GM21360 (cell line): ENCODE data around the gene TFIP11.

Source experiments
- ATAC-seq: cut with Tn5 transposase; IDR thresholded peaks from one replicate; pipeline ENCODE4 v1.9.1; 2021; ENCODE audit warnings: mild to moderate bottlenecking, moderate library complexity; ENCODE audit not compliant: unreplicated experiment

TFIP11 gene

DNA sequence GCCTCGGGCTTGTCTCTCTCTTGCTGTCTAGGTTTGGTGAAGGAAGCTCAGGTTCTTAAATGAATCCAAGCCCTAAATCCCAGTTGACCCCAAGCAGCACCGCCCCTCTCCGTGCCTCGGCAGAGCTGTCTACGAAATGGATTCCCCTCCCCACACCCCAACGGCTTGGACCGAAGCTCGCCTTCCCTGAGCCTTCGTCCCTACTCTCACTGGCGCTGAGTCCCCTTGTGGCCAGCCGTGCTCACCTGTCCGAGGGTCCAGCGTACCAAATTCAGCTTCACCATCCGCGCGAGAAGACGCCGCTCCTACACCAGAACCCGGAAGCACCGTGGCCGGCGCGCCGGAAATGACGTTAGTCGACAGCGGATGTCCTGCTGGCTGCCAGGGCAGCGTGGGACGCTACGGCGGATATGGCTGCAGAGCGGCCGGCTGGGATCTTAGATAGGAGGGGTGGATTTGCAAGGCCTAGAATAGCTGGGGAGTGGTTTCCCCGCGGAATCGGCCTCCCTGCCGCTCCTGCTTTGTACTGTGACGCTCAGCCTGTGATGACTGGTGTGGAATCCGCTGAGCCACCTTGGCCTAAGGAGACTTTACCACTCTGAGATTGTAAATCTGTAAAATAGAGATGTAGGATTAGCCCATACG, at the start of gene TFIP11:
Gene TFIP11, minus strand, starts transcription at position 325 of the 645 bp plus-strand sequence. CDS start 2,201 bp downstream, outside the sequence.
- ATAC-seq: peak; percentile 87

DNA sequence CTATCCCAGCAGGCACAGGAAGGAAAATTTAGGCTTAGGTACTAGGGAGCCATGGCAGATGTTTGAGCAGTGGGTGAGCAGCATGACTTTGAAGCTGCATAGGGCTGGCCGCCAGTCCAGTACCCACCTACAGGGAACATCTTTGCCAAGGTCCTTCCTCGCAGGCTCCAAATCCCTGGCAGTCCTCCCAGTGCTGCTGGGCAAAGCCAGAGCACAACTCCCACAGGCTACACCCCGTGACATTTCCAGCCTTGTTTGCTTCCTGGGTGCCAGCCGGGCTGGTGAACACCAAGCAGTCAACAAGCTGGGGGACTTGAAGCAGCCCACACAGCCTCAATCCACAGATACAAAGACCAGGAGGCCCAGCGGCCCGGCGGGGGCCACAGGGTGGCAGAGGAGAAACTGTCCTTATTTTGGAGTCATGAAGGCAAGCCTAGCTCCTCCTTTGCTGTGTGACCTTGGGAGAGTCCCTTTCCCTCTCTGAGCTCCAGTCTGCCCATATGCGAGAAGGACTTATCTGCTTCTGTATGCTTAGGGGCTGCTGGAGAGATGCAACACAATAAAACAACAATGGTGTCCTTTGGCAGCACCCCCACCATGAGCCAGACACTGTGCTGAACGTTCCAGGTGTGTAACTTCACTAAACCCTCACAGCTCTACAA, 49.6 kb upstream of the TFIP11 start:
- ATAC-seq: no peak

DNA sequence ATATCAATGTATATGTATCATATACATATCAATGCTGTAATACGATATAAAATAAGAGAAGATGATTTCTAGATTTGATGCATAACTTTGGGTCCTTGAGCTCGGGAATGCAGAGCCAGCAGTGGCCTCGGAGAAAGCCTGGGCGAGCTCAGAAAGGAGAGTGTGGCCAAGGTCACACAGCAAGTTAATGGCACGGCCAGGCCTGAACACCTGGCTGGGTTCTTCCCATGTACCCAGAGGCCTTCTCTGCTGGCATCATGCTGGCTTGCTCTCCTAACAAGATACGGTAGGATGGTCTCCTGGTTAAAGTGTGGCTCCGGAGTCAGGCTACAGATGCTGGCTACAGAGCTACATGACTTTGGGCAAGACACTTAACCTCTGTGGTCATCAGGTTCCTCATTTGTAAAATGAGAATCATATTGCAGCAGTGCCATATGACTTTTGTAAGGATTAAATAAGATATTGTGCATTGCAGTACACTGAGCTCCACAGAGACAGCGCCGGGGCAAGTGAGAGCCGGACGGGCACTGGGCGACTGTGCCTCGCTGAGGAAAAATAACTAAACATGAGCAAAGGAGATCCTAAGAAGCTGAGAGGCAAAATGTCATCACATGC, 47.8 kb upstream of the TFIP11 start:
- ATAC-seq: no peak

DNA sequence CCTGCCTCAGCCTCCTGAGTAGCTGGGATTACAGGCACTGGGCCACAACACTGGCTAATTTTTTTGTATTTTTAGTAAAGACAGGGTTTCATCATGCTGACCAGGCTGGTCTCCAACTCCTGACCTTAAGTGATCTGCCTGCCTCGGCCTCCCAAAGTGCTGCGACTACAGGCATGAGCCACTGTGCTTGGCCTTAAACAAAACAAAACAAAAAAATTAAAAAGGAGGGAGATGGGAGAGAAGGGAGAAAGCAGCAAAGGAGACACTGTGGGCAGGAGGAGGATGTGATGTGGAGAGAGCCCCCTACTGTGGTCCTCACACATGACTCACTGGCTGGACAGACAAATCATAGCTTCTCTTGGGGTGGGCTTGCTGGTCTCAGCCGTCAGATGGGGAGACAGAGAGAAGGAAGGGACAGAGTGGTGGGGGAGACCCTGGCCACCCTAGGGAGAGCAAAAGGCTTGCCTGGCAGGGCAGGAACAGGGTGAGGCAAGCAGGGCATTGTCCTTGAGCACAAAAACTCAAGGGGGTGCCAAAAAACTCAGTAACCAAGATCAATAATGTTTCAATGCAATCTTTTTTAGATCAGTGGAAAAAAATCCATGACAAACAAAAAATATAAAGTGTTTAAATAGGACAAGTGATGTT, 46.1 kb upstream of the TFIP11 start:
- no peak for ATAC-seq

DNA sequence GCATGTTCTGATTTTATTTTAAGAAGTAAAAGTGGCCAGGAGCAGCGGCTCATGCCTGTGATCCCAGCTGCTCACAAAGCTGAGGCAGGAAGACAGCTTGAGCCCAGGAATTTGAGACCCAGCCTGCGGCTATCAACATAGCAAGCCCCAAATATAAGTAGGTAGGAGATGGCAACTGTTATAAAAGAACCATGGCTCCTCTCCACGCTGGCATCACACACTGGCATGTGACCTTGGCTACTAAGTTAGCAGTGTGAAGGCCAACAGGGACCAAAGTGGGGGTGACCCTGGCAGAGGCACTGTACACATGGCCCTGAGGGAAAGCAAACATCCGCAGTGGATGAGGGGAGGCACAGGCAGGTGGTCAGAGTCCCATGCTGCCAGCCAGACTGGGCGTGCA, 44.6 kb upstream of the TFIP11 start:
- ATAC-seq: no peak

DNA sequence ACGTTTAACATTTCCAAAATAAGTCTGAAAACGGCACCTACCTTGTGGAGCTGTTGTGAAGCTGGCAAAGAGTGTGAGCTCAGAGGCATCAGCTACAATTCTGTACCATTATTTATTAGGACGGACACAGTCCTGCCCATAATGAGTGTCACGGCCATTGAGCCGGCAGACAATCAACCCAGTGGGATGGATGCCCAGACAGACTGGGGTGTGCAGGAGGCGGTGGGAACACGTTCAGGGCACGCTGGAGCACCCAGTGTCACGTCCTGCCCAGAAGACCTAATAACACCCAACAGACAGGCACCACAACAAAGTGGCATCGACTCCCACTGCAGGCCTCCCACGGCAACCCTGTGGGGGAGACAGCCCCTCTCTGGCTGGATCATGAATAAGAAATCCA, 43.2 kb upstream of the TFIP11 start:
- no peak for ATAC-seq

DNA sequence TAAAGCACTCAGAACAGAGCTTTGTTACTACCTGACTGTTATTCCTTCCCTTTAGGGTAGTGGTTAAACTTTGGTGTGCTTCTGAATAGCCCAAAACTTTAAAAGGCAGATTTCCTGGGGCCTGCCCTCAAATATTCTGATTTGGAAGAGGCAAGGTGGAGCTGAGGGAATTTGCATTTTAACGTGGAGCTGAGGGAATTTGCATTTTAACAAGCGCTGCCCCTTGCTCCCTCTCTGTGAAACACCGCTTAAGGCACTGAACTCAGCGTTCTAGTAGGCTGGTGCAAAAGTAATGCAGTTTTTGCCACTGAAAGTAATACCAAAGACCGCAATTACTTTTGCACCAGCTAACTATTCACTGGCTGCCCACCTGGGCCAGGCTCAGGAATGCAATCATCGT, 42.7 kb upstream of the TFIP11 start:
- no peak for ATAC-seq

DNA sequence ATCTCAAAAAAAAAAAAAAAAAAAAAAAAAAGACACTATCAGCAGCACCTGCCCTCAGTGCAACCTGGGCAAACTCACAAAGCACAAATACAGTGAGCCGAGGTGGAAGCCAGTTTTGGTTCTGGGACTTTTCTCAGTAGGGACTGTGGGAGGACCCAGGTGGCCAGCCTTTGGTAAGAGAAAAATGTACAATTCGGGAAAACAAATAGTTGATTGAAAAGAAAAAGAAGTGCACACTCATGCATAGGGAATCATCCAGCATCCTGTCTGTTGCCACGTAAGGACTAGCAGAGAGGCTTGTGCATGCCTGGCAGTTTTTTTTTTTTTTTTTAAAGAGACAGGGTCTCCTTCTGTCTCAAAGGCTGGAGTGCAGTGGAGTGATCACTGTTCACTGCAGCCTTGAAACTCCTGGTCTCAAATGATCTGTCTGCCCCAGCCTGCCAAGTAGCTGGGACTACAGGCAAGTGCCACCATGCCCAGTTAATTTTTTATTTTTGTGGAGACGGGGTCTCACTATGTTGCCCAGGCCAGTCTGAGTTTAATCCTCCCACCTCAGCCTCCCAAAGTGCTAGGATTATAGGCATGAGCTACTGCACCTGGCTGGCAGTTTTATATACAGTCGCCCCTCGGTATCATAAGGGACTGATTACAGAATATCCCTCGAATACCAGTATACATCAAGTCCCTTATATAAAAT, 40.9 kb upstream of the TFIP11 start:
- ATAC-seq: no peak

DNA sequence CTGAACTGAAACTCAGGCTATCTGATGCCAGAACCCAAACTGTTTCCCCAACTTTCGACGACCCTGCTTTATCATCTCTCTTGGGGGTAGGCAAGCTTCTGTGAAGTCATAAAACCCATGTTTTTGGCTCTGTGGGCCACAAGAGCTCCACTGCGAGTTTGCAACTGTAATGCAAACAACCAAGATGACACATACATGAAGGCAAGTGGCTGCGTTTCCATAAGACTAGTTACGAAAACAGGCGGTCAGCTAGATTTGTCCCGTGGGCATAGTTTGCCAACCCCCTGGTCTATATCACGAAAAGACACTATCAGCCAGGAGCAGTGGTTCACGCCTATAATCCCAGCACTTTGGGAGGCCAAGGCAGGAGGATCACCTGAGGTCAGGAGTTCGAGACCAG, 40.2 kb upstream of the TFIP11 start:
- ATAC-seq: no peak

DNA sequence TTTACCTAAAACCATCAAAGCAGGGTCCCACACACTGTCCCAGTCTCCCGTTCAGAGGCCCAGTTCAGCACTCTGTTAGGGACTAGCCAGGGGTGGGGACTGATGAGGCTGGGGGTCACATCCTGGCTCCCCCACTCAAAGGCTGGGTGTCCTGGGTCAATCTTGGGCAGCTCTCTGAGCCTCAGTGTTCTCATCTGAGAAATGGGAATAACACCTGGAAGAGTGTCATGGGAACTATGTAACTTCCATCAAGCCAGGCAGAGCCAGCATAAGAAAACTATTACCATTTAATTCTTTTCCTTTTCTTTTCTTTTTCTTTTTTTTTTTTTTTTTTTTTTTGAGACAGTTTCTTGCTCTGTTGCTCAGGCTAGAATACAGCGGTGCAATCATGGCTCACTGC, 39.3 kb upstream of the TFIP11 start:
- no peak for ATAC-seq

DNA sequence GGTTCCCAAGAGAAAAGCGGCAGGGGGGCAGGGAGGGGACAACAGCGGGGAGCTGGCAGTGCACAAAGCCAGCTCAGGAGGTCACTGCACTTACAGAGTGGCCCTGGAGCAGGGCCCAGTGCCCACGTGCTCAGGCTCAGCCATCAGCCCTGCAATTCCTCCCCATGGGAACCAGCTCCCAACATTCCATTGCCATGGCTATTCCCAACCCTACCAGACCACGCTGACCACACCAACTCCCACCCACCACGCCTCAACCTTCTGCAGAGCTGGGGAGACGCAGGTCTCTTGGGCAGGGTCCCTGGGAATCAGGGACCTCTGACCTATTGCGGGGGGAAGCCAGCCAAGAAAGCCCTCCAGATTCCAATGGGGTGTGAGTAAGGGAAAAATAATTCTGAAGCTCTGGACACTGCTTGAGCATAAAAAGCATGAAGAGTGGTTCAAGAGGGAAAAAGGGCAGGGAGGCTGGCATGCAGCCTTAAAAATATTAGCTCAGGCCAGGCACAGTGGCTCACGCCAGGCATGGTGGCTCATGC, 38.3 kb upstream of the TFIP11 start:
- no peak for ATAC-seq

DNA sequence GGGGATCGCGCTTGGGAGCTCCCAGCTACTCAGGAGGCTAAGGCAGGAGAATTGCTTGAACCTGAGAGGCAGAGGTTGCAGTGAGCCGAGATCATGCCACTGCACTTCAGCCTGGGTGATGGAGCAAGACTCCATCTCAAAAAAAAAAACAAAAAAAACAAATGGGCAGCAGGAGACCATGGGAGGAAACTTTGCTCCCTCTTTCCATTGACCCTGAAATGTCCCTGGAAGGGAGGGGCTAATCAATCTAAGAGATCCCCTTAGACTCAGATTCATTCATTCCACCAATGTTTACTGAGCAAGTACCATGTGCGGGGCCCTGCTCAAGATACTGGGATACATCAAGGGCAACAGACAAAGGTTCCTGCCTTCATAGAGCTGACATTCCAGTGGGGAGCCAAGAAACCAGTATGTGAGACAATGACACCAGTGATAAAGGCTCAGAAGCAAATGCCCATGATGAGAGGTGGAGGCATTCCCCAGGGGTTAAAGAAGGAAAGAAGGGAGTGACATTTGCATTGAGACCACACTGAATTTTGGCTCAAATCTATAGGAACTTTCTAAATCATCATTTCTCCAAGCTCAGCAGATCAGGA, 37.7 kb upstream of the TFIP11 start:
- no peak for ATAC-seq

DNA sequence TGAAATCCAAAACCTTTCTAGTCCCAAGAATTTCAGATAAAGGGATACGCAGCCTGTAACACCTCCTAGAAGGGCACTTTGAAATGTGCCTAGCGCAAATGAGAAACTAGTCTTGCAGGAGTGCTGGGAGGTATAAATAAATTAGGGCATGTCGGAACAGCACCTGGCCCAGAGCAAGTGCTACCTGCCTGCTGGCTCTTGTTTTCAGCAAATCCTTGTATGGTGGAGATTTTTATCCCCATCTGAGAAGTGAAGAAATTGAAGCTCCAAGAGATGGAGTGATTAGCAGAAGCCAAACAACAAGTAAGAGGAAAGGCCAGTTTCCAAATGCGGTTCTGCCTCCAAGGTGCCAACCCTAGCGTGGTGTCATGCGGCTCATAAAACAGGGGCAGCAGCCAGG, 36.7 kb upstream of the TFIP11 start:
- ATAC-seq: no peak

DNA sequence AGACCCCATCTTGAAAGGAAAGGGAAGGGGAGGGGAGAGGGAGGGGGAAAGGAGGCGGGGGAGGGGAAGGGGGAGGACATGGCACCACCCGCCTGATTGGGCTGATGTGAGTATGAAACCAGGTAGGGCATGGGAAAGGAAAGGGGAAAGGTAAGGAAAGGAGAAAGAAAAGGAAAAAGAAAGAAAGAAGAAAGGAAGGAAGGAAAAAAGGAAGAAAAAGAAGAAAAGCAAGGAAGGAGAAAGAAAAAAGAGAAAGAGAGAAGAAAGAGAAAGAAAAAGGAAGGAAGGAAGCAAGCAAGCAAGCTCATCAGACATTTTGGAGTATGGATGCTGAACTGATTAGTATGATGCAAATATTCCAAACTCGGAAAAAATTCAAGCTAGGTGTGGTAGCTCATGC, 36.0 kb upstream of the TFIP11 start:
- no peak for ATAC-seq

DNA sequence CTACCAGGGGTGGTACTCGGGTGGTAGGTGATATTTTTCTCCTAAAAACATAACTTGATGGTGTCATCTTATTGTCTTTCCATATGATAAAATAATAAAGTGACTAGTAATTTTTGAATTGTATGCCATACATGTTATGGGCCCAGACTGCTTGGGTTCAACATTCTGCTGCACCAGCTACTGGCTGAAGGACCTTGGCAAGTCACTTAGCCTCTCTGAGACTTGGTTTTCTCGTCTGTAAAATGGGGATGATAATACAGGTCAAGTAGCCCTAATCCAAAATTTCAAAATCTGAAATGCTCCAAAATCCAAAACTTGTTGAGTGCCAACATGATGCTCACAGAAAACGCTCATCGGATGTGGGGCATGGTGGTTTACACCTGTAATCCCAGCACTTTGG, 35.6 kb upstream of the TFIP11 start:
- no peak for ATAC-seq

DNA sequence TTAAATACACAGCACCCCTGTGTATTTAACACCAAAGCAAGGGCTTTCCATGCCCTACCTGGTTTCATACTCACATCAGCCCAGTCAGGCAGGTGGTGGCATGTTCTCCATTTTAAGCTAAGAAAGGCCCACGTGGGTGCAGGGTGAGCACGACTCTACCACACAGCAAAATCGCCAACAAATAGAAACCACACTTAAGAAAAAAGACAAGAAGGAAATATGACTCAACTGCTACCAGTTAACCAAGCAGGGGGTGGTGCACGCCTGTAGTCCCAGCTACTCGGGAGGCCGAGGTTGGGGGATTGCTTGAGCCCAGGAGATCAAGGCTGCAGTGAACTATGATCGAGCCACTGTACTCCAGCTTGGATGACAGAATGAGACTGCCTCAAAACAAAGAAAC, 35.2 kb upstream of the TFIP11 start:
- no peak for ATAC-seq

DNA sequence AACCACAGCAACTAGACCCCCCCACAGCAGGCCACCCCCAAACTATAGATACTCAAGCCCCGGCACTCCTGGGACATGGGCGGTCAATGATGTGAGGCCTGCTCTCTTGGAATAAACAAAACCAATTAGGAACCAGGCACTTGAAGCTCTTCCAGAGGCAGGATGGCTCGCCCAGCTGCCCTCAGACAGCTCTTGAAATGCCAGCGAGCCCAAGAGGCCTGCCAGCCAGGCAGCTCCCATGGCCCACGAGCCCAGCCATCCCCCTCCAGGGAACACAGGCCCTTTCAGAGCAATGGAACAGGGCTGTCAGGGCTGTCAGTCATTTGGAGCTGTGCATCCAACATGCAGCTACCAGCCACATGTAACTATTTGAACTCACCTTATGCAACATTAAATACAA, 34.0 kb upstream of the TFIP11 start:
- no peak for ATAC-seq

DNA sequence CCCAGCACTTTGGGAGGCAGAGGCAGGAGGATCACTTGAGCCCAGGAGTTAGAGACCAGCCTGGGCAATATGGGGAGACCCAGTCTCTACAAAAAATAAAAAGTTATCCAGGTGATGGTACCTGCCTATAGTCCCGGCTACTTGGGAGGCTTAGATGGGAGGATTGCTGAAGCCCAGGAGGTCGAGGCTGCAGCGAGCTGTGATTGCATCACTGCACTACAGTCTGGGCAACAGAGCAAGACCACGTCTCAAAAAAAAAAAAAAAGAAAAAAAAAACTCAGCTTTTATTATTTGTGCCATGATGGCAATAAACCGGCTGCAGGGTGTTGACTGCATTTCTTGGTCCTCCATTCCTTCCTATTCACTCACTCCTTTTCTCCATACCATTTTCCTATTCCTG, 33.6 kb upstream of the TFIP11 start:
- ATAC-seq: no peak

DNA sequence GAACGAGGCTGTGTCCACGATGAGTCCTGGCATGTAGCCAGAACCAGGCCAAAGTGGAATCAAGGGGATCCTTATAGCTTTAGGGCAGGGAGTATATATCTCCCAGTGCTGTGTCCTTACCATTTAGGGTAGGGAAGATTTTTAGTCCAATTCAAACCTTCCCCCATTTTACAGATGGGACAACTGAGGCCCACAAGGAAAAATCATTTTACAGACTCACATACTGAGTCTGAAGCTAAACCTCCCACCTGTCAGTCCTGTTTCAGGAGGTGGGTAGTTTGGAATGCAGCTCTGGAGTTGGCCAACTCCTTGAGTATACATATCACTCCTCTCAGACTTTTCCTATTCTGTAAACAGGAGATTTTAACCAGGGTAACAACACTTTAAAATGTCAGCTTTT, 33.1 kb upstream of the TFIP11 start:
- no peak for ATAC-seq

DNA sequence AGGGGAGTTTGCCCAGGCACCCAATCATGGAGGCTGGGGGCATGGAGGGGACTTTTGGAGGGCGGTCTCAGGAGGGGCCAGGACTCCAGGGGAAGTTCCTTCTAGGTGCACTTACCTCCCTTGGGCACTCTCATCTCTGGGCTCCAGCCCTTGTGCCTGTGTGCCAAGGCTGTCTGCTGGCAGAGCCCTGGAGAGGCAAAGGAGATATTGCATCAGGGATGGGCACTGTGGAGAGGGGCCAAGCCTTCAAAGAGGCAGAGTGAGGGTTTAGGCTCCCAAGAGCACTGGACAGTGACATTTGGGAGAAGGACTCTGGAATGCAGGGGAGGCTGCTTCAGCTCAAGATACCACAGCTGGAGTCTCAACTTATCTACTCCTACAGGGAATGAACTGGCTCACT, 32.2 kb upstream of the TFIP11 start:
- ATAC-seq: no peak

DNA sequence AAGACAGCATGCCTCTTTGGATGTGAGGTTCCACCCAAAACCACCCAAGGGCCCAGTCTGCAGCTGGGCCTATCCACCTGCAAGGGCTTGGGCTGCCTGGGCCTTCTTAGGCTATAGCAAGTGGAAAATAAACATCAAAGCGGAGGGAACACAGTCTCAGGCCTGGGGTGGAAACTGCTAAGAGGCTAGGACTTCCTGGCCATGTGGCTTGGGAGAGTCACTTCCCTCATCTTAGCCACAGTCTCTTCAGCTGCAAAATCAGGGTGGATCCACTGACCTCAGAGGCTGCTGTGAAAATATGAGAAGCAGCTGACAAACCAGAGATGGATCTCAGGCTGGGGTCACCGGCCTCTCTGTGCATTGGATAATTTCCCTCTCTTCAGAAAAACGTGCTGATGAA, 30.6 kb upstream of the TFIP11 start:
- ATAC-seq: no peak
